ENCODE measurements around the gene PEPD.

The PEPD gene

DNA sequence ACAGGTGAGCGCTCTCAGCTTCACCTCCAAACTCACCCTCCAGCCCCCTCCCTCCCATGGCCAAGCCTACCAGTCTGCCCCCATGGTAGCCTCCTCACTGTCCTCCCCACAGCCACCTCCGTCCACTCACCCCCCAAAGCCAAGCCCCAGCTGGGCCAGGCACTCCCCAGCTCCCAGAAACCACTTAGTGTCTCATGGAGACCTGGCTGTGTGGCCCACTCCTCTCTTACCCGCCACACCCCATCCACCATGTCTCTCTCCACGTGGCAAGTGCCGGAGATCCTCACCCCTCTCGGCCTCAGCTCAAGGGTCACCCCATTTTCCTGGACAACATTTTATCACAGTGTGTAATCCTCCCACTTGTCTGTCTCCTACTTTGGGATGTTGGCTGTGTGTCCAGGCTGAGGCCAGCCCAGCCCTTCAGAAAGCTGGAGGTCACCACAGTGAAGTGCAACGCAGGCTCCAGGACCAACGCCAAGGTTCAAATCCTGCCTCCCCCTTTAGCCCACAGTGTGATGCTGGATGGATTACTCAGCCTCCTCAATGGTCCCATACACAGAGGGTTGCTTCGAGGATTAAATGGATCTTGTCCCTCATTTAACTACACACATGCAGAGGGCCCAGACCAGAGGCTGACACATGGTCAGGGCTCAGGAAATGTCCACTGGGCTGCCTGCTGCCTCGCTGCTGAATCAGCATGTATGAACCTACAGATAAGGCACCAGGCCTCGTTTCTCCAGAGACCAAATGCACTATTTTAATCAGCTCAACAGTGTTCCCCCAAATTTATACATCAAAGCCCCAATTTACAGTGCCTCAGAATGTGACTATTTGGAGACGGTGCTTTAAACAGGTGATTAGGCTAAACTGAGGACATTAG lies 76.8 kb downstream of the PEPD start:
- no peak for TF ChIP-seq TAF1 (IDR thresholded peaks at IDR 0.05; ENCODE audit: borderline replicate concordance, insufficient read depth, low read length)

DNA sequence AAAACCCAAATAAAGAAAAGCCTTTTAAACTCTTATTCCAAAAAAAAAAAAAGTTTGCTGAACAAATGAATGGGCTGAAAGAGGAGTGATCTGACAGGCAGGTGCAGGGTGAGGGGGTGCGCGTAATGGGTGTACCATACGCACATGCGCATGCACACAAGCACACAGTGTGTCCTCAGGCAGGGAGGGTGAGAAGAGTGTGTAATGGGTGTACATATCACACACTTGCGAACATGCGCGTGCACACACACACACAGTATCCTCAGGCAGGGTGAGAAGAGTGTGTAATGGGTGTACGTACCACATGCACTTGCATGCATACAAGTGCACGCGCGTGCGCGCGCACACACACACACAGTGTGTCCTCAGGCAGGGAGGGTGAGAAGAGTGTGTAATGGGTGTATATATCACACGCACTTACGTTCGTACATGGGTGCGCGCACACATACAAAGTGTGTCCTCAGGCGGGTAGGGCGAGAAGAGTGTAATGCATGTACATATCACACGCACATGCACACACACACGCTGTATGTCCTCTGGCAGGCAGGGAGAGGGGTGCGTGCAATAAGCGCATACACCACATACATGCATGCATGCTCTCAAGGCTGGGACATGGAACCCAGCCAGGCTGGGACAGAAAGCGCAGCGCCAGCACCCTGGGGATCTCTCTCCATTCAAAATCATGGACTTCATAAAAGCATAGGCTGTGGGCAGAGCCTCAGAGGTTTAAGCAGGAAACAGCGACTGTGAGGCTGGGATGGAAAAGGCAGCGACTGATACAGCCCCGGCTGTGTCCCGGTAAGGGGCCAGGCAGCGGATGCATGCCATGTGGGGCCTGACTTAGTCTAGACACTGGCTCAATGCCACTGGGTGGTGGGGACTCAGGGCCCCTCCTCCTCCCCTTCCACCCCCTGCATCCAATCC lies 77.7 kb downstream of the PEPD start:
- TF ChIP-seq TAF1 (IDR thresholded peaks at IDR 0.05; ENCODE audit: borderline replicate concordance, insufficient read depth, low read length): no peak
- TF ChIP-seq SIN3A (IDR thresholded peaks at IDR 0.05; ENCODE audit: borderline replicate concordance, insufficient read depth, low read length): no peak
- TF ChIP-seq, protein P1, sequence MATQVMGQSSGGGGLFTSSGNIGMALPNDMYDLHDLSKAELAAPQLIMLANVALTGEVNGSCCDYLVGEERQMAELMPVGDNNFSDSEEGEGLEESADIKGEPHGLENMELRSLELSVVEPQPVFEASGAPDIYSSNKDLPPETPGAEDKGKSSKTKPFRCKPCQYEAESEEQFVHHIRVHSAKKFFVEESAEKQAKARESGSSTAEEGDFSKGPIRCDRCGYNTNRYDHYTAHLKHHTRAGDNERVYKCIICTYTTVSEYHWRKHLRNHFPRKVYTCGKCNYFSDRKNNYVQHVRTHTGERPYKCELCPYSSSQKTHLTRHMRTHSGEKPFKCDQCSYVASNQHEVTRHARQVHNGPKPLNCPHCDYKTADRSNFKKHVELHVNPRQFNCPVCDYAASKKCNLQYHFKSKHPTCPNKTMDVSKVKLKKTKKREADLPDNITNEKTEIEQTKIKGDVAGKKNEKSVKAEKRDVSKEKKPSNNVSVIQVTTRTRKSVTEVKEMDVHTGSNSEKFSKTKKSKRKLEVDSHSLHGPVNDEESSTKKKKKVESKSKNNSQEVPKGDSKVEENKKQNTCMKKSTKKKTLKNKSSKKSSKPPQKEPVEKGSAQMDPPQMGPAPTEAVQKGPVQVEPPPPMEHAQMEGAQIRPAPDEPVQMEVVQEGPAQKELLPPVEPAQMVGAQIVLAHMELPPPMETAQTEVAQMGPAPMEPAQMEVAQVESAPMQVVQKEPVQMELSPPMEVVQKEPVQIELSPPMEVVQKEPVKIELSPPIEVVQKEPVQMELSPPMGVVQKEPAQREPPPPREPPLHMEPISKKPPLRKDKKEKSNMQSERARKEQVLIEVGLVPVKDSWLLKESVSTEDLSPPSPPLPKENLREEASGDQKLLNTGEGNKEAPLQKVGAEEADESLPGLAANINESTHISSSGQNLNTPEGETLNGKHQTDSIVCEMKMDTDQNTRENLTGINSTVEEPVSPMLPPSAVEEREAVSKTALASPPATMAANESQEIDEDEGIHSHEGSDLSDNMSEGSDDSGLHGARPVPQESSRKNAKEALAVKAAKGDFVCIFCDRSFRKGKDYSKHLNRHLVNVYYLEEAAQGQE (IDR thresholded peaks at IDR 0.05; ENCODE audit: insufficient read depth in 1 of 2, low read depth in 2 of 2, low read length in 2 of 2): no peak

DNA sequence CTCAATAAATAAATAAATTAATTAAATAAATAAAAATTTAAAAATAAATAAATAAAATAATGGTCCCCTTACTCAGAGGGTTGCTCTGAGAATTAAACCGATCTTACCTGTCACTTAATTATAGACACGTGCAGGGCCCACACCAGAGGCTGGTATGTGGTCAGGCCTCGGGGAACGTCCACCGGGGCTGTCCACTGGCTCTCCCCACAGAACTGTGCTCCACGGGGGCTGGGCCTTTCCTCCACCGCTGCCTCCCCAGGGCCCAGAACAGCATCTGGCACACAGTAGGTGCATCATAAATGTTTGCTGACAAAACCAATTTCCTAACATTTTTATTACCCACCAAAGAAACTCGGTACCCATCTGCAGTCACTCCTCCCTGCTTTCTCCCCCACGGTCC lies 78.9 kb downstream of the PEPD start:
- TF ChIP-seq, protein P1 (IDR thresholded peaks at IDR 0.05; ENCODE audit: insufficient read depth in 1 of 2, low read depth in 2 of 2, low read length in 2 of 2): no peak
- TF ChIP-seq FOXP2 (optimal IDR thresholded peaks at IDR 0.05; ENCODE audit: borderline replicate concordance, extremely low read depth, extremely low read length, insufficient read depth) (no peak), POLR2AphosphoS5 (IDR thresholded peaks at IDR 0.05; ENCODE audit: low read depth, low read length) (no peak)

DNA sequence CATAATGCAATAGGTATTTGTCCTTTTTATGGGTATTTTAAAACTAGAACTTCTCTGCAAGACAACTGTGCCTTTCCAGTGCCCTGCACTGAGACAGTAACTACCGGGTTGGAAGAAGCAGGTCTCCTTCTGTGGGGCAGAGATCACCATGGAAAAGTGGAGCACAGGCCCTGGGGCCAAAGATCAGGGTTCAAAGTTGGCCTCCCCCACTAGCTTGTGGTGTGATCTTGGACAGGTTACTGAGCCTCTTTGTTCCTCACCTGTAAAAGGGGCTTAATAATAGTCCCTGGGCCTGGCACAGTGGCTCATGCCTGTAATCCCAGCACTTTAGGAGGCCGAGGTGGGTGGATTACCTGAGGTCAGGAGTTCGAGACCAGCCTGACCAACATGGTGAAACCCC lies 79.8 kb downstream of the PEPD start:
- TF ChIP-seq POLR2AphosphoS5 (IDR thresholded peaks at IDR 0.05; ENCODE audit: low read depth, low read length) (no peak), SIN3A (IDR thresholded peaks at IDR 0.05; ENCODE audit: borderline replicate concordance, insufficient read depth, low read length) (no peak), FOXP2 (optimal IDR thresholded peaks at IDR 0.05; ENCODE audit: borderline replicate concordance, extremely low read depth, extremely low read length, insufficient read depth) (no peak), TAF1 (IDR thresholded peaks at IDR 0.05; ENCODE audit: borderline replicate concordance, insufficient read depth, low read length) (no peak)
- TF ChIP-seq, protein P1 (IDR thresholded peaks at IDR 0.05; ENCODE audit: insufficient read depth in 1 of 2, low read depth in 2 of 2, low read length in 2 of 2): no peak

DNA sequence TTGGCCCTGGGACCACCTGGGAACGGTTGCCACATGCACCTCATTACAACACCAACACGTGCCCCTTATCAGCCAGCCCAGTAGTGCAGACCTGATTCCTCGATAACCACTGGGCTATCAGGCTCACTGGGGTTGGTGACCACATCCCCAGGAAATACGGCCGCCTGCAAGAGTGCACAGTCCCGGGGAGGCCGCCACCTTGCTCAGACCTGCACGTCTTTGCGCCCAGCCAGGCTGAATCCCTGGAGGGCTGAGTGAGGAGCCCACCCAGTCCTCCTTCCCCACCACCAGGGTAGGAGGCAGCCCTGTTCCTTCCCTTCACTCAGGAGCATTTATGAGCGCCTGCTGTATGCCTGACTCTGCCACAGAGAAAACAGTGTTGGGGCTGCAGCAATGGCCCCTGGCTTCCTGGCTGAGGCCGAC lies 80.3 kb downstream of the PEPD start:
- TF ChIP-seq SIN3A (IDR thresholded peaks at IDR 0.05; ENCODE audit: borderline replicate concordance, insufficient read depth, low read length): no peak
- TF ChIP-seq FOXP2 (optimal IDR thresholded peaks at IDR 0.05; ENCODE audit: borderline replicate concordance, extremely low read depth, extremely low read length, insufficient read depth): no peak
- no peak for TF ChIP-seq POLR2AphosphoS5 (IDR thresholded peaks at IDR 0.05; ENCODE audit: low read depth, low read length)
- no peak for TF ChIP-seq TAF1 (IDR thresholded peaks at IDR 0.05; ENCODE audit: borderline replicate concordance, insufficient read depth, low read length)
- TF ChIP-seq, protein P1 (IDR thresholded peaks at IDR 0.05; ENCODE audit: insufficient read depth in 1 of 2, low read depth in 2 of 2, low read length in 2 of 2): no peak

Measured in PFSK-1 (cell line).